Activated naive CD4-positive, alpha-beta T cell treated with anti-CD3 and anti-CD28 coated beads, Interleukin-2, amount 50 U/mL, for 72 hours (primary cell): ENCODE measurements around the gene ELMOD2. TPM values are rescaled to one million over a fixed set of nuclear protein-coding genes. Genes with fewer than 3 reads are reported as not detected.

Experiments
- ATAC-seq, 2 donors: fragments of 150-1000 bp; cut with Tn5 transposase; 2 replicates each; pipeline ENCODE4 v1.10.0; 2021; ENCODE audit warnings: mild to moderate bottlenecking in 2 of 2, moderate library complexity in 2 of 2
- DNase-seq, 2 donors: peaks; one replicate each; pipeline ENCODE4 v3.0.0; 2021 to 2022; ENCODE audit warnings: low spot score in 2 of 2
- H3K27ac Mint-ChIP-seq, 2 donors: one replicate each; pipeline ENCODE4 v1.8.0; 2022; ENCODE audit warnings: mild to moderate bottlenecking in 2 of 2, mixed read lengths in 2 of 2
- H3K36me3 Mint-ChIP-seq, 2 donors: one replicate each; pipeline ENCODE4 v1.8.0; 2022; ENCODE audit warnings: mixed read lengths in 2 of 2
- H3K9me3 Mint-ChIP-seq, 2 donors: one replicate each; pipeline ENCODE4 v1.8.0; 2022; ENCODE audit warnings: mixed read lengths in 2 of 2
- total RNA-seq, 2 donors: library from RNA; stranded (reverse); gene quantifications; one replicate each; pipeline ENCODE4 v1.2.3, GENCODE V29; 2022

ELMOD2 gene
- total RNA-seq, 2 donors from 2014 or later: 10.6 to 14.8 TPM

GRCh38 chr4:140568507-140569306 is 44.7 kb downstream of the ELMOD2 start, which contains the start of gene UCP1:
Gene UCP1 (minus strand): TSS chr4:140568961. CDS start chr4:140568729, 232 bp downstream.
- DNase-seq (no peak), ATAC-seq (peak in 1 of 2 donors; percentile 43)
- peaks cover 16 to 24% of the 10 kb centered on the region in 2 donors for H3K36me3 Mint-ChIP-seq

GRCh38 chr4:140569307-140569638 is 45.3 kb downstream of the ELMOD2 start:
- no peak for DNase-seq
- Mint-ChIP-seq H3K36me3 (peaks cover 16 to 24% of the 10 kb centered on the region in 2 donors), H3K9me3 (peaks cover 13 to 17% of the 10 kb centered on the region in 2 donors), H3K27ac (no peak overlapping the region)
- no peak for ATAC-seq

More at GRCh38 chr4:140568507-140569306, 44.7 kb downstream of the ELMOD2 start, which contains the start of gene UCP1:
- Mint-ChIP-seq H3K27ac (no peak within 1 kb of the TSS), H3K9me3 (peaks cover 13 to 17% of the 10 kb centered on the region in 2 donors)

- Mint-ChIP-seq H3K9me3 (peaks cover 13 to 17% of the 10 kb centered on the region in 2 donors), H3K36me3 (peaks cover 16 to 24% of the 10 kb centered on the region in 2 donors), H3K27ac (no peak overlapping the region)
- ATAC-seq (no peak), DNase-seq (no peak)
Measured at GRCh38 chr4:140571620-140572019, 47.7 kb downstream of the ELMOD2 start.

- H3K27ac Mint-ChIP-seq: no peak overlapping the region
- DNase-seq (no peak), ATAC-seq (no peak)
- peaks cover 13 to 15% of the 10 kb centered on the region in 2 donors for H3K9me3 Mint-ChIP-seq
- peaks cover 5 to 16% of the 10 kb centered on the region in 2 donors for H3K36me3 Mint-ChIP-seq
Measured at GRCh38 chr4:140575489-140575888, 51.5 kb downstream of the ELMOD2 start.

GRCh38 chr4:140579278-140579677 is 55.3 kb downstream of the ELMOD2 start:
- no peaks in the 10 kb centered on the region for H3K36me3 Mint-ChIP-seq

GRCh38 chr4:140581078-140581477 is 57.1 kb downstream of the ELMOD2 start:
- no peaks in the 10 kb centered on the region for H3K36me3 Mint-ChIP-seq
- H3K9me3 Mint-ChIP-seq: no peaks in the 10 kb centered on the region
- no peak overlapping the region for H3K27ac Mint-ChIP-seq
- DNase-seq (no peak), ATAC-seq (no peak)

More at GRCh38 chr4:140579278-140579677, 55.3 kb downstream of the ELMOD2 start:
- no peak overlapping the region for H3K27ac Mint-ChIP-seq
- no peaks in the 10 kb centered on the region for H3K9me3 Mint-ChIP-seq
- DNase-seq (no peak), ATAC-seq (no peak)

GRCh38 chr4:140584439-140584838 is 60.5 kb downstream of the ELMOD2 start:
- DNase-seq (no peak), ATAC-seq (no peak)
- Mint-ChIP-seq H3K36me3 (no peaks in the 10 kb centered on the region), H3K9me3 (no peaks in the 10 kb centered on the region), H3K27ac (no peak overlapping the region)

- ATAC-seq (peak in 1 of 2 donors; percentile 41), DNase-seq (no peak)
- Mint-ChIP-seq H3K27ac (no peak overlapping the region), H3K36me3 (peaks cover 10 to 19% of the 10 kb centered on the region in 2 donors), H3K9me3 (peaks cover 0 to 5% of the 10 kb centered on the region in 2 donors)
Measured at GRCh38 chr4:140595065-140595464, 71.1 kb downstream of the ELMOD2 start.

- Mint-ChIP-seq H3K9me3 (no peaks in the 10 kb centered on the region), H3K36me3 (no peaks in the 10 kb centered on the region)
Measured at GRCh38 chr4:140600408-140600807, 76.4 kb downstream of the ELMOD2 start.

GRCh38 chr4:140602714-140603113 is 78.7 kb downstream of the ELMOD2 start:
- no peak overlapping the region for H3K27ac Mint-ChIP-seq
- ATAC-seq: no peak
- no peaks in the 10 kb centered on the region for H3K9me3 Mint-ChIP-seq
- no peaks in the 10 kb centered on the region for H3K36me3 Mint-ChIP-seq
- no peak for DNase-seq

More at GRCh38 chr4:140600408-140600807, 76.4 kb downstream of the ELMOD2 start:
- DNase-seq (no peak), ATAC-seq (no peak)
- no peak overlapping the region for H3K27ac Mint-ChIP-seq

- Mint-ChIP-seq H3K36me3 (no peaks in the 10 kb centered on the region), H3K9me3 (no peaks in the 10 kb centered on the region), H3K27ac (no peak overlapping the region)
- no peak for DNase-seq
- no peak for ATAC-seq
Measured at GRCh38 chr4:140603286-140603685, 79.3 kb downstream of the ELMOD2 start.

Other genes with a start within 250 kb of the ELMOD2 start
- 10 to 100 TPM; 31.4 to 44.1 TPM for gene SCOC, start 150.5 kb upstream of the ELMOD2 start, total RNA-seq
- not detected for gene CLGN, start 96.5 kb upstream of the ELMOD2 start, total RNA-seq
- gene MGAT4D, start 25.9 kb upstream of the ELMOD2 start, total RNA-seq: not detected
- not detected for gene UCP1, start 44.8 kb downstream of the ELMOD2 start, total RNA-seq
- gene TBC1D9, start 232.2 kb downstream of the ELMOD2 start, total RNA-seq: under 1 TPM in 1 of 2 donors, not detected in 1; 0.04 TPM